PFSK-1 (cell line): ENCODE data around the gene MRPL50.

Experiments used
- POLR2AphosphoS5 ChIP-seq: IDR thresholded peaks from 2 replicates; pipeline ENCODE4 v1.6.1; 2012; ENCODE audit warnings: low read depth, mild to moderate bottlenecking, control low read depth, low read length, moderate library complexity
- TAF1 ChIP-seq: IDR thresholded peaks from 2 replicates; pipeline ENCODE4 v1.6.1; 2012; ENCODE audit warnings: low read length, control low read depth, borderline replicate concordance; ENCODE audit not compliant: insufficient read depth

- TF ChIP-seq POLR2AphosphoS5 (no peak), TAF1 (no peak)
Measured at GRCh38 chr9:101398930-101399642, 668 bp upstream of the MRPL50 start.
